ENCODE data around the gene POLK. TPM values are rescaled to one million over a fixed set of nuclear protein-coding genes. Genes with fewer than 3 reads are reported as not detected.

Gene POLK
- total RNA-seq, 5 donors from 2014 or later (not counting 1 experiment from before 2014, with no cell fraction given): 21.8 to 26.2 (median 25.0) TPM

Other genes starting within 250 kb of the POLK start
- gene HMGCR, start 174.7 kb upstream of the POLK start, total RNA-seq: 10 to 100 TPM; 29.6 to 47.2 (median 41.6) TPM
- gene CERT1, start 262 bp upstream of the POLK start, total RNA-seq: 10 to 100 TPM; 35.7 to 39.4 (median 38.0) TPM
- gene ANKDD1B, start 99.6 kb downstream of the POLK start, total RNA-seq: under 1 TPM in 4 of 5 donors, not detected in 1; 0.28 to 0.85 (median 0.33) TPM
- gene POC5, start 205.5 kb downstream of the POLK start, total RNA-seq: 10 to 100 TPM; 10.6 to 18.5 (median 14.2) TPM